ENCODE measurements around the gene VAMP4. TPM values are rescaled to one million over a fixed set of nuclear protein-coding genes. Genes with fewer than 3 reads are reported as not detected.

Gene VAMP4
- total and polyA plus RNA-seq, 2 donors (not counting 3 experiments of a cell fraction or from before 2014, with no cell fraction given) = 2.1 to 10.4 TPM

GRCh38 chr1:171751221-171751620, 9.4 kb upstream of the VAMP4 start:
- no peak for DNase-seq (ENCODE audit: low read depth, low spot score)
- BruUV-seq (replicated peaks) = no TSS peak
- Histone ChIP-seq H2AFZ (ENCODE audit: low read depth, low read length) (no peak overlapping the region), H3K4me1 (ENCODE audit: control insufficient read depth, extremely low read depth, insufficient read depth, low read length) (no peaks in the 10 kb centered on the region), H3K9me3 (replicated peaks; ENCODE audit: control insufficient read depth, insufficient read depth, low read length) (no peaks in the 10 kb centered on the region), H3K4me3 (replicated peaks in 1 of 3; ENCODE audit: insufficient read depth in 1 of 3, low read depth in 1 of 3, low read length in 3 of 3) (no peak overlapping the region), H3K9me1 (replicated peaks; ENCODE audit: control insufficient read depth, extremely low read depth, insufficient read depth, low read length) (no peaks in the 10 kb centered on the region), H3K4me2 (ENCODE audit: insufficient read depth, low read length) (no peak overlapping the region), H3K27ac (ENCODE audit: insufficient read depth, low read depth, low read length) (no peak overlapping the region), H3K36me3 (ENCODE audit: control insufficient read depth in 2 of 2, extremely low read depth in 1 of 2, insufficient read depth in 2 of 2, low read length in 2 of 2) (no peaks in the 10 kb centered on the region), H3K79me2 (ENCODE audit: control insufficient read depth, insufficient read depth, low read length) (no peaks in the 10 kb centered on the region), H3K27me3 (ENCODE audit: control insufficient read depth in 2 of 2, insufficient read depth in 2 of 2, low read length in 2 of 2) (peaks cover 0 to 3% of the 10 kb centered on the region in 2 experiments), H3K9ac (replicated peaks; ENCODE audit: extremely low read depth, insufficient read depth, low read length) (no peak overlapping the region), H4K20me1 (replicated peaks; ENCODE audit: control insufficient read depth, extremely low read depth, insufficient read depth, low read length) (no peaks in the 10 kb centered on the region)
- ChIA-PET CTCF (interaction anchor here (1.2 kb wide), 1 partner anchor 9 kb away, joined by 12 read pairs; no protein-coding TSS in a partner anchor), POLR2A (no interaction called here)
- intact Hi-C loops (cut with micrococcal nuclease) (no loop called here), dilution Hi-C loops (cut with MboI; ENCODE audit: extremely low pct_ligation_motif_present, low sequenced_read_pairs) (no loop called here)
- TF ChIP-seq JUN (IDR thresholded peaks at IDR 0.05; ENCODE audit: borderline replicate concordance, insufficient read depth, insufficient read length, low read depth) = no peak
- TF ChIP-seq MYC (IDR thresholded peaks at IDR 0.05; ENCODE audit: low read depth, low read length) = no peak
- TF ChIP-seq GATA2 (IDR thresholded peaks at IDR 0.05; ENCODE audit: insufficient read depth, insufficient read length, low read depth, low read length) = no peak
- FAIRE-seq = no peak

- Histone ChIP-seq H3K4me2 (ENCODE audit: insufficient read depth, low read length) (no peak overlapping the region), H3K4me1 (ENCODE audit: control insufficient read depth, extremely low read depth, insufficient read depth, low read length) (peaks cover under 1% of the 10 kb centered on the region), H3K36me3 (ENCODE audit: control insufficient read depth in 2 of 2, extremely low read depth in 1 of 2, insufficient read depth in 2 of 2, low read length in 2 of 2) (no peaks in the 10 kb centered on the region), H3K9me3 (replicated peaks; ENCODE audit: control insufficient read depth, insufficient read depth, low read length) (no peaks in the 10 kb centered on the region), H2AFZ (ENCODE audit: low read depth, low read length) (no peak overlapping the region), H3K79me2 (ENCODE audit: control insufficient read depth, insufficient read depth, low read length) (no peaks in the 10 kb centered on the region), H4K20me1 (replicated peaks; ENCODE audit: control insufficient read depth, extremely low read depth, insufficient read depth, low read length) (no peaks in the 10 kb centered on the region), H3K4me3 (replicated peaks in 1 of 3; ENCODE audit: insufficient read depth in 1 of 3, low read depth in 1 of 3, low read length in 3 of 3) (no peak overlapping the region), H3K27ac (ENCODE audit: insufficient read depth, low read depth, low read length) (no peak overlapping the region), H3K9ac (replicated peaks; ENCODE audit: extremely low read depth, insufficient read depth, low read length) (no peak overlapping the region), H3K9me1 (replicated peaks; ENCODE audit: control insufficient read depth, extremely low read depth, insufficient read depth, low read length) (no peaks in the 10 kb centered on the region), H3K27me3 (ENCODE audit: control insufficient read depth in 2 of 2, insufficient read depth in 2 of 2, low read length in 2 of 2) (peaks cover 0 to under 1% of the 10 kb centered on the region in 2 experiments)
- TF ChIP-seq CTCF (IDR thresholded peaks at IDR 0.05; ENCODE audit: extremely low read depth in 1 of 2, insufficient read depth in 1 of 2, low read depth in 1 of 2, low read length in 2 of 2) = no peak
- TF ChIP-seq MAX (IDR thresholded peaks at IDR 0.05; ENCODE audit: insufficient read depth, insufficient read length) = no peak
- no peak for TF ChIP-seq GATA2 (IDR thresholded peaks at IDR 0.05; ENCODE audit: insufficient read depth, insufficient read length, low read depth, low read length)
- TF ChIP-seq EZH2 (IDR thresholded peaks at IDR 0.05; ENCODE audit: borderline replicate concordance, low read depth, low read length, severe bottlenecking) = no peak
- TF ChIP-seq POLR2A (IDR thresholded peaks at IDR 0.05; ENCODE audit: low read depth, low read length) = no peak
- TF ChIP-seq FOS (IDR thresholded peaks at IDR 0.05; ENCODE audit: borderline replicate concordance, insufficient read depth, low read length) = no peak
- TF ChIP-seq JUN (IDR thresholded peaks at IDR 0.05; ENCODE audit: borderline replicate concordance, insufficient read depth, insufficient read length, low read depth) = no peak
- no peak for TF ChIP-seq POLR2AphosphoS5 (IDR thresholded peaks at IDR 0.05; ENCODE audit: insufficient read depth, low read depth, low read length)
- no peak for TF ChIP-seq MYC (IDR thresholded peaks at IDR 0.05; ENCODE audit: low read depth, low read length)
- dilution Hi-C loops (cut with MboI; ENCODE audit: extremely low pct_ligation_motif_present, low sequenced_read_pairs) = no loop called here
- CTCF ChIA-PET = no interaction called here
- intact Hi-C loops (cut with micrococcal nuclease) = no loop called here
- FAIRE-seq (no peak), DNase-seq (ENCODE audit: low read depth, low spot score) (no peak)
- POLR2A ChIA-PET = no interaction called here
- no TSS peak for BruUV-seq (replicated peaks)
Observed at GRCh38 chr1:171748651-171749050, 6.8 kb upstream of the VAMP4 start.
